Neural progenitor cell (in vitro differentiated cells): ENCODE measurements around the gene CRYZL1. TPM values are rescaled to one million over a fixed set of nuclear protein-coding genes. Genes with fewer than 3 reads are reported as not detected.

Experiments used
- DNase-seq: peaks from one replicate; pipeline ENCODE4 v3.0.0-alpha.2; 2016; ENCODE audit warnings: low spot score
- H2AFZ ChIP-seq: fragments of 200-600 bp; sonication (generic); replicated peaks from 2 replicates; pipeline ENCODE4 v1.6.1; 2016; ENCODE audit warnings: antibody characterized with exemption
- H3F3A ChIP-seq: fragments of 200-600 bp; sonication (generic); 2 replicates; pipeline ENCODE4 v1.6.1; 2016; ENCODE audit warnings: antibody characterized with exemption, low read depth
- H3K27ac ChIP-seq: fragments of 200-600 bp; sonication (generic); 2 replicates; pipeline ENCODE4 v1.5.1; 2016; ENCODE audit warnings: mild to moderate bottlenecking
- H3K27me3 ChIP-seq: fragments of 200-600 bp; sonication (generic); 2 replicates; pipeline ENCODE4 v1.6.1; 2016; ENCODE audit warnings: mild to moderate bottlenecking, moderate library complexity
- H3K36me3 ChIP-seq: fragments of 200-600 bp; sonication (generic); 2 replicates; pipeline ENCODE4 v1.5.1; 2016
- H3K4me1 ChIP-seq: fragments of 200-600 bp; sonication (generic); 2 replicates; pipeline ENCODE4 v1.6.1; 2016; ENCODE audit warnings: mixed run types
- H3K4me2 ChIP-seq: fragments of 200-600 bp; sonication (generic); 2 replicates; pipeline ENCODE4 v1.6.1; 2016
- H3K4me3 ChIP-seq: fragments of 200-600 bp; sonication (generic); 2 replicates; pipeline ENCODE4 v1.5.1; 2016
- H3K79me2 ChIP-seq: fragments of 200-600 bp; sonication (generic); 2 replicates; pipeline ENCODE4 v1.6.1; 2016; ENCODE audit warnings: low read depth
- H3K9ac ChIP-seq: fragments of 200-600 bp; sonication (generic); 2 replicates; pipeline ENCODE4 v1.6.1; 2016
- H3K9me3 ChIP-seq: fragments of 200-600 bp; sonication (generic); 2 replicates; pipeline ENCODE4 v1.5.1; 2016; ENCODE audit warnings: low read depth
- H4K20me1 ChIP-seq: fragments of 200-600 bp; sonication (generic); 2 replicates; pipeline ENCODE4 v1.6.1; 2016; ENCODE audit warnings: low read depth
- H3K27ac Mint-ChIP-seq: 3 replicates; pipeline ENCODE4 v1.8.0; 2021; ENCODE audit warnings: mixed read lengths
- H3K27me3 Mint-ChIP-seq: 2 replicates; pipeline ENCODE4 v1.8.0; 2022; ENCODE audit warnings: low read depth, mild to moderate bottlenecking, inconsistent platforms, moderate library complexity, mixed read lengths; ENCODE audit not compliant: insufficient read depth
- H3K36me3 Mint-ChIP-seq: 3 replicates; pipeline ENCODE4 v1.8.0; 2021; ENCODE audit warnings: mixed read lengths
- H3K4me1 Mint-ChIP-seq: 3 replicates; pipeline ENCODE4 v1.8.0; 2021; ENCODE audit warnings: mixed read lengths
- H3K4me3 Mint-ChIP-seq: 3 replicates; pipeline ENCODE4 v1.8.0; 2021; ENCODE audit warnings: mild to moderate bottlenecking, moderate library complexity, mixed read lengths
- H3K9me3 Mint-ChIP-seq: 3 replicates; pipeline ENCODE4 v1.8.0; 2020; ENCODE audit warnings: mixed read lengths
- CTCF ChIP-seq: fragments of 200-600 bp; sonication (generic); IDR thresholded peaks from 2 replicates; pipeline ENCODE4 v1.5.1; 2017; ENCODE audit warnings: antibody characterized with exemption, mild to moderate bottlenecking
- EZH2 ChIP-seq: fragments of 200-600 bp; sonication (generic); IDR thresholded peaks from 2 replicates; pipeline ENCODE4 v1.6.1; 2017; ENCODE audit warnings: antibody characterized with exemption, mild to moderate bottlenecking, moderate library complexity
- EZH2phosphoT487 ChIP-seq: fragments of 200-600 bp; sonication (generic); IDR thresholded peaks from 2 replicates; pipeline ENCODE4 v1.6.1; 2017; ENCODE audit warnings: antibody characterized with exemption
- total RNA-seq: library from RNA; depleted of rRNA; stranded (reverse); fragments of >200 nt; gene quantifications from 2 replicates; pipeline ENCODE4 v1.2.3, GENCODE V29; 2015; ENCODE audit warnings: low replicate concordance

Gene CRYZL1
- total RNA-seq = 38.2 and 80.0 TPM in 2 replicates

- peak within 1 kb of the TSS; percentile 81 for H3K9ac ChIP-seq
- H3F3A ChIP-seq = peaks cover 7% of the 10 kb centered on the region
- peak within 1 kb of the TSS; percentile 93 for H3K4me2 ChIP-seq
- H3K4me1 Mint-ChIP-seq = peaks cover 33% of the 10 kb centered on the region
- peaks cover 88% of the 10 kb centered on the region for H3K79me2 ChIP-seq
- peaks cover 23% of the 10 kb centered on the region for H3K4me1 ChIP-seq
- H3K4me3 ChIP-seq = peak within 1 kb of the TSS; percentile 60
- H3K9me3 ChIP-seq = no peaks in the 10 kb centered on the region
- peak within 1 kb of the TSS; percentile 93 for H3K4me3 Mint-ChIP-seq
- H3K36me3 ChIP-seq = no peaks in the 10 kb centered on the region
- H3K27ac ChIP-seq = peak within 1 kb of the TSS; percentile 59
- peaks cover 7% of the 10 kb centered on the region for H3K9me3 Mint-ChIP-seq
- peak within 1 kb of the TSS; percentile 95 for H2AFZ ChIP-seq
- peak within 1 kb of the TSS; percentile 95 for H3K27ac Mint-ChIP-seq
- no peak for TF ChIP-seq EZH2phosphoT487
- no peak for TF ChIP-seq CTCF
- TF ChIP-seq EZH2 = no peak
- peaks cover 15% of the 10 kb centered on the region for H3K36me3 Mint-ChIP-seq
- H4K20me1 ChIP-seq = peaks cover 33% of the 10 kb centered on the region
- peak; percentile 100 for DNase-seq
- H3K27me3 Mint-ChIP-seq = no peaks in the 10 kb centered on the region
- no peaks in the 10 kb centered on the region for H3K27me3 ChIP-seq
These were observed at the start of gene CRYZL1 for GRCh38 chr21:33641352-33642026. Gene CRYZL1 (minus strand): TSS chr21:33641741. CDS start chr21:33631551, 10,190 bp downstream.

- no peak overlapping the region for H3K4me3 ChIP-seq
- H3K4me2 ChIP-seq = peak overlapping the region; percentile 7
- H3K4me1 ChIP-seq = peaks cover 29% of the 10 kb centered on the region
- H3K27ac ChIP-seq = no peak overlapping the region
- H3K27me3 ChIP-seq = no peaks in the 10 kb centered on the region
- no peaks in the 10 kb centered on the region for H3K36me3 ChIP-seq
- H4K20me1 ChIP-seq = peaks cover 97% of the 10 kb centered on the region
- H2AFZ ChIP-seq = no peak overlapping the region
- no peaks in the 10 kb centered on the region for H3K27me3 Mint-ChIP-seq
- peaks cover 44% of the 10 kb centered on the region for H3F3A ChIP-seq
- H3K4me1 Mint-ChIP-seq = peaks cover 59% of the 10 kb centered on the region
- peaks cover 2% of the 10 kb centered on the region for H3K36me3 Mint-ChIP-seq
- DNase-seq = no peak
- TF ChIP-seq EZH2 (no peak), EZH2phosphoT487 (no peak), CTCF (no peak)
- H3K27ac Mint-ChIP-seq = no peak overlapping the region
- no peak overlapping the region for H3K4me3 Mint-ChIP-seq
- H3K79me2 ChIP-seq = peaks cover 100% of the 10 kb centered on the region
- H3K9me3 ChIP-seq = no peaks in the 10 kb centered on the region
- no peak overlapping the region for H3K9ac ChIP-seq
- H3K9me3 Mint-ChIP-seq = no peaks in the 10 kb centered on the region
These were observed 49.3 kb upstream of the CRYZL1 start for GRCh38 chr21:33690874-33691273.

GRCh38 chr21:33688353-33688752, 46.8 kb upstream of the CRYZL1 start:
- H3K27ac Mint-ChIP-seq = peak overlapping the region; percentile 55
- H3F3A ChIP-seq = peaks cover 33% of the 10 kb centered on the region
- H3K27me3 Mint-ChIP-seq = no peaks in the 10 kb centered on the region
- H3K27ac ChIP-seq = no peak overlapping the region
- H3K27me3 ChIP-seq = no peaks in the 10 kb centered on the region
- peaks cover 68% of the 10 kb centered on the region for H3K4me1 Mint-ChIP-seq
- peaks cover 2% of the 10 kb centered on the region for H3K36me3 Mint-ChIP-seq
- peaks cover 100% of the 10 kb centered on the region for H3K79me2 ChIP-seq
- TF ChIP-seq CTCF = no peak
- no peak for TF ChIP-seq EZH2phosphoT487
- no peak for TF ChIP-seq EZH2
- peaks cover 99% of the 10 kb centered on the region for H4K20me1 ChIP-seq
- H3K4me1 ChIP-seq = peaks cover 36% of the 10 kb centered on the region
- H3K9ac ChIP-seq = no peak overlapping the region
- no peak overlapping the region for H3K4me2 ChIP-seq
- no peak overlapping the region for H3K4me3 ChIP-seq
- no peak for DNase-seq
- H2AFZ ChIP-seq = no peak overlapping the region
- H3K9me3 Mint-ChIP-seq = no peaks in the 10 kb centered on the region
- no peaks in the 10 kb centered on the region for H3K9me3 ChIP-seq
- no peaks in the 10 kb centered on the region for H3K36me3 ChIP-seq
- no peak overlapping the region for H3K4me3 Mint-ChIP-seq
